ENCODE results near the gene SPTBN1. TPM values are rescaled to one million over a fixed set of nuclear protein-coding genes. Genes with fewer than 3 reads are reported as not detected.

SPTBN1 gene
- total RNA-seq, 1 experiment from 2014 or later = 262 TPM

- no peaks in the 10 kb centered on the region for H3F3A ChIP-seq (ENCODE audit: insufficient read depth, low read depth)
- no peaks in the 10 kb centered on the region for H3K9me3 ChIP-seq (ENCODE audit: insufficient read depth, low read depth)
- no peak for DNase-seq
- TF ChIP-seq CTCF (conservative IDR thresholded peaks at IDR 0.05) = no peak
- no peak for TF ChIP-seq EZH2 (IDR thresholded peaks at IDR 0.05; ENCODE audit: low read depth)
- no peaks in the 10 kb centered on the region for H3K9me2 ChIP-seq (ENCODE audit: insufficient read depth)
- intact Hi-C loops (cut with micrococcal nuclease; ENCODE audit: unreplicated experiment) = loop anchor here (5.0 kb wide), 1 partner anchor 37 kb away; the partner anchor contains the start of gene SPTBN1
- no peak overlapping the region for H3K4me2 ChIP-seq
- POLR2A ChIA-PET (ENCODE audit: unreplicated experiment) = no interaction called here
- no peak overlapping the region for H3K27ac ChIP-seq
- H3K36me3 ChIP-seq (ENCODE audit: low read depth) = no peaks in the 10 kb centered on the region
- H3K4me3 ChIP-seq = no peak overlapping the region
- H2AFZ ChIP-seq = no peak overlapping the region
- H3K27me3 ChIP-seq (ENCODE audit: insufficient read depth, low read depth) = no peaks in the 10 kb centered on the region
- H3K4me1 ChIP-seq (replicated peaks; ENCODE audit: insufficient read depth) = peaks cover 15% of the 10 kb centered on the region
- BruUV-seq (replicated peaks) = no TSS peak
- CTCF ChIA-PET = no interaction called here
- no peaks in the 10 kb centered on the region for H3K79me2 ChIP-seq (ENCODE audit: low read depth)
- no peaks in the 10 kb centered on the region for H4K20me1 ChIP-seq (ENCODE audit: insufficient read depth)
These were observed 36.1 kb upstream of the SPTBN1 start for GRCh38 chr2:54419855-54420523.

GRCh38 chr2:54420524-54421172 lies 35.5 kb upstream of the SPTBN1 start:
- no peak for DNase-seq
- Histone ChIP-seq H3K4me2 (no peak overlapping the region), H4K20me1 (ENCODE audit: insufficient read depth) (no peaks in the 10 kb centered on the region), H3F3A (ENCODE audit: insufficient read depth, low read depth) (no peaks in the 10 kb centered on the region), H3K27ac (no peak overlapping the region), H3K9me2 (ENCODE audit: insufficient read depth) (no peaks in the 10 kb centered on the region), H3K27me3 (ENCODE audit: insufficient read depth, low read depth) (no peaks in the 10 kb centered on the region), H3K79me2 (ENCODE audit: low read depth) (no peaks in the 10 kb centered on the region), H3K4me3 (no peak overlapping the region), H3K4me1 (replicated peaks; ENCODE audit: insufficient read depth) (peaks cover 14% of the 10 kb centered on the region), H3K36me3 (ENCODE audit: low read depth) (no peaks in the 10 kb centered on the region), H3K9me3 (ENCODE audit: insufficient read depth, low read depth) (no peaks in the 10 kb centered on the region), H2AFZ (no peak overlapping the region)
- BruUV-seq (replicated peaks) = no TSS peak
- ChIA-PET CTCF (no interaction called here), POLR2A (ENCODE audit: unreplicated experiment) (no interaction called here)
- TF ChIP-seq CTCF (conservative IDR thresholded peaks at IDR 0.05) (no peak), EZH2 (IDR thresholded peaks at IDR 0.05; ENCODE audit: low read depth) (no peak)
- intact Hi-C loops (cut with micrococcal nuclease; ENCODE audit: unreplicated experiment) = no loop called here

- no peak overlapping the region for H3K4me3 ChIP-seq
- ChIA-PET POLR2A (ENCODE audit: unreplicated experiment) (interaction anchor here (0.6 kb wide), 2 partner anchors 14 to 213 kb away, joined by 4 to 6 read pairs; no protein-coding TSS in a partner anchor), CTCF (no interaction called here)
- no peaks in the 10 kb centered on the region for H3K27me3 ChIP-seq (ENCODE audit: insufficient read depth, low read depth)
- no peak for DNase-seq
- intact Hi-C loops (cut with micrococcal nuclease; ENCODE audit: unreplicated experiment) = no loop called here
- TF ChIP-seq CTCF (conservative IDR thresholded peaks at IDR 0.05) (no peak), EZH2 (IDR thresholded peaks at IDR 0.05; ENCODE audit: low read depth) (no peak)
- H3K9me3 ChIP-seq (ENCODE audit: insufficient read depth, low read depth) = no peaks in the 10 kb centered on the region
- H3K79me2 ChIP-seq (ENCODE audit: low read depth) = no peaks in the 10 kb centered on the region
- H3K4me1 ChIP-seq (replicated peaks; ENCODE audit: insufficient read depth) = no peaks in the 10 kb centered on the region
- no peaks in the 10 kb centered on the region for H3F3A ChIP-seq (ENCODE audit: insufficient read depth, low read depth)
- no peaks in the 10 kb centered on the region for H3K36me3 ChIP-seq (ENCODE audit: low read depth)
- no peak overlapping the region for H3K27ac ChIP-seq
- no peak overlapping the region for H2AFZ ChIP-seq
- H4K20me1 ChIP-seq (ENCODE audit: insufficient read depth) = no peaks in the 10 kb centered on the region
- H3K9me2 ChIP-seq (ENCODE audit: insufficient read depth) = no peaks in the 10 kb centered on the region
- no peak overlapping the region for H3K4me2 ChIP-seq
- BruUV-seq (replicated peaks) = no TSS peak
These were observed 34.0 kb upstream of the SPTBN1 start for GRCh38 chr2:54422072-54422581.

Data from PC-9 (cell line).